Neural cell (in vitro differentiated cells): ENCODE data around the gene SGCE. TPM values are rescaled to one million over a fixed set of nuclear protein-coding genes. Genes with fewer than 3 reads are reported as not detected.

ENCODE experiments used
- H2AFZ ChIP-seq: fragments of 200-600, 300-800 bp; sonication (generic), shearing (Covaris generic); 2 replicates; pipeline ENCODE4 v1.6.0; 2014; ENCODE audit warnings: low read depth, mild to moderate bottlenecking, antibody characterized with exemption, low read length, moderate library complexity
- H3F3A ChIP-seq: fragments of 200-600 bp; shearing (Covaris generic); 2 replicates; pipeline ENCODE4 v1.6.1; 2016; ENCODE audit warnings: mild to moderate bottlenecking, moderate library complexity, mixed read lengths, antibody characterized with exemption, low read length; ENCODE audit not compliant: insufficient read depth, poor library complexity, severe bottlenecking
- H3K27ac ChIP-seq: fragments of 200-600, 300-800 bp; sonication (generic), shearing (Covaris generic); 2 replicates; pipeline ENCODE4 v1.5.1; 2014; ENCODE audit warnings: mild to moderate bottlenecking, low read length, moderate library complexity
- H3K27me3 ChIP-seq: fragments of 300-800, 200-600 bp; sonication (generic), shearing (Covaris generic); 2 replicates; pipeline ENCODE4 v1.6.0; 2014; ENCODE audit warnings: mild to moderate bottlenecking, low read depth, low read length, moderate library complexity; ENCODE audit not compliant: insufficient read depth
- H3K36me3 ChIP-seq: fragments of 300-800, 200-600 bp; sonication (generic), shearing (Covaris generic); 2 replicates; pipeline ENCODE4 v1.5.1; 2014; ENCODE audit warnings: mild to moderate bottlenecking, antibody characterized with exemption, low read length, moderate library complexity; ENCODE audit not compliant: insufficient read depth
- H3K4me2 ChIP-seq: fragments of 300-800, 200-600 bp; sonication (generic), shearing (Covaris generic); 2 replicates; pipeline ENCODE4 v1.6.0; 2014; ENCODE audit warnings: mild to moderate bottlenecking, low read length
- H3K4me3 ChIP-seq: fragments of 300-800, 200-600 bp; sonication (generic), shearing (Covaris generic); 2 replicates; pipeline ENCODE4 v1.5.1; 2014; ENCODE audit warnings: mild to moderate bottlenecking, low read length, moderate library complexity
- H3K79me2 ChIP-seq: fragments of 200-600 bp; shearing (Covaris generic); replicated peaks from 2 replicates; pipeline ENCODE4 v1.6.0; 2014; ENCODE audit warnings: mild to moderate bottlenecking, low read length, moderate library complexity; ENCODE audit not compliant: insufficient read depth
- H3K9ac ChIP-seq: fragments of 300-800, 200-600 bp; sonication (generic), shearing (Covaris generic); 2 replicates; pipeline ENCODE4 v1.6.1; 2016; ENCODE audit warnings: mild to moderate bottlenecking, low read length, mixed read lengths
- H3K9me2 ChIP-seq: fragments of 200-600 bp; shearing (Covaris generic); 2 replicates; pipeline ENCODE4 v1.6.1; 2016; ENCODE audit warnings: mild to moderate bottlenecking, low read length, mixed read lengths; ENCODE audit not compliant: insufficient read depth
- H3K9me3 ChIP-seq: fragments of 200-600, 300-800 bp; sonication (generic), shearing (Covaris generic); 2 replicates; pipeline ENCODE4 v1.6.1; 2016; ENCODE audit warnings: mild to moderate bottlenecking, mixed run types, low read length, moderate library complexity, mixed read lengths
- H4K20me1 ChIP-seq: fragments of 200-600 bp; shearing (Covaris generic); 2 replicates; pipeline ENCODE4 v1.6.1; 2016; ENCODE audit warnings: mild to moderate bottlenecking, mixed run types; ENCODE audit not compliant: insufficient read depth
- EP300 ChIP-seq: fragments of 450-650 bp; conservative IDR thresholded peaks from 2 replicates; pipeline ENCODE4 v1.6.1; 2014; ENCODE audit warnings: antibody characterized with exemption, mild to moderate bottlenecking, moderate library complexity; ENCODE audit not compliant: poor library complexity, severe bottlenecking
- EZH2 ChIP-seq: fragments of 200-600, 300-800 bp; shearing (Covaris generic), sonication (generic); IDR thresholded peaks from 2 replicates; pipeline ENCODE4 v1.6.1; 2014; ENCODE audit warnings: antibody characterized with exemption, low read length, borderline replicate concordance, mild to moderate bottlenecking; ENCODE audit not compliant: insufficient read depth, poor library complexity, severe bottlenecking
- MXI1 ChIP-seq: fragments of 450-650 bp; conservative IDR thresholded peaks from 2 replicates; pipeline ENCODE4 v1.6.1; 2014; ENCODE audit warnings: antibody characterized with exemption, mild to moderate bottlenecking; ENCODE audit not compliant: poor library complexity, severe bottlenecking
- POLR2AphosphoS5 ChIP-seq: IDR thresholded peaks from 2 replicates; pipeline ENCODE4 v1.6.1; 2012
- RAD21 ChIP-seq: fragments of 450-650 bp; conservative IDR thresholded peaks from 2 replicates; pipeline ENCODE4 v1.6.1; 2014; ENCODE audit warnings: antibody characterized with exemption, mild to moderate bottlenecking, moderate library complexity
- SMC3 ChIP-seq: fragments of 450-650 bp; conservative IDR thresholded peaks from 2 replicates; pipeline ENCODE4 v1.6.1; 2014; ENCODE audit warnings: antibody characterized with exemption, mild to moderate bottlenecking, moderate library complexity; ENCODE audit not compliant: poor library complexity
- TAF1 ChIP-seq: IDR thresholded peaks from 2 replicates; pipeline ENCODE4 v1.6.1; 2012; ENCODE audit warnings: low read depth
- polyA plus RNA-seq: library from polyadenylated mRNA; depleted of rRNA; stranded (reverse); fragments of >200 nt; gene quantifications from 2 replicates; pipeline ENCODE4 v1.2.3, GENCODE V29; 2014
- TF ChIP-seq, protein P1 (sequence below): fragments of 450-650 bp; IDR thresholded peaks from 2 replicates; pipeline ENCODE4 v1.5.1; 2014; ENCODE audit warnings: antibody characterized with exemption, mild to moderate bottlenecking, moderate library complexity; ENCODE audit not compliant: poor library complexity, severe bottlenecking
- TF ChIP-seq, protein P2 (sequence below): IDR thresholded peaks from 2 replicates; pipeline ENCODE4 v1.6.1; 2012; ENCODE audit warnings: borderline replicate concordance

Gene SGCE
- polyA plus RNA-seq, 1 donor from 2014 or later, result 94.6 TPM

GRCh38 chr7:94612661-94613060 is 43.3 kb downstream of the SGCE start:
- Histone ChIP-seq H3K9ac (no peak overlapping the region), H3F3A (no peaks in the 10 kb centered on the region), H3K4me2 (no peak overlapping the region), H3K79me2 (no peaks in the 10 kb centered on the region), H3K36me3 (peaks cover 4% of the 10 kb centered on the region), H3K27ac (no peak overlapping the region), H3K9me3 (no peaks in the 10 kb centered on the region), H2AFZ (no peak overlapping the region), H3K27me3 (no peaks in the 10 kb centered on the region), H3K9me2 (no peaks in the 10 kb centered on the region), H3K4me3 (no peak overlapping the region), H4K20me1 (no peaks in the 10 kb centered on the region)
- TF ChIP-seq EZH2 (no peak), POLR2AphosphoS5 (no peak), RAD21 (no peak), EP300 (no peak), TAF1 (no peak), MXI1 (no peak), SMC3 (no peak)
- TF ChIP-seq, protein P1, sequence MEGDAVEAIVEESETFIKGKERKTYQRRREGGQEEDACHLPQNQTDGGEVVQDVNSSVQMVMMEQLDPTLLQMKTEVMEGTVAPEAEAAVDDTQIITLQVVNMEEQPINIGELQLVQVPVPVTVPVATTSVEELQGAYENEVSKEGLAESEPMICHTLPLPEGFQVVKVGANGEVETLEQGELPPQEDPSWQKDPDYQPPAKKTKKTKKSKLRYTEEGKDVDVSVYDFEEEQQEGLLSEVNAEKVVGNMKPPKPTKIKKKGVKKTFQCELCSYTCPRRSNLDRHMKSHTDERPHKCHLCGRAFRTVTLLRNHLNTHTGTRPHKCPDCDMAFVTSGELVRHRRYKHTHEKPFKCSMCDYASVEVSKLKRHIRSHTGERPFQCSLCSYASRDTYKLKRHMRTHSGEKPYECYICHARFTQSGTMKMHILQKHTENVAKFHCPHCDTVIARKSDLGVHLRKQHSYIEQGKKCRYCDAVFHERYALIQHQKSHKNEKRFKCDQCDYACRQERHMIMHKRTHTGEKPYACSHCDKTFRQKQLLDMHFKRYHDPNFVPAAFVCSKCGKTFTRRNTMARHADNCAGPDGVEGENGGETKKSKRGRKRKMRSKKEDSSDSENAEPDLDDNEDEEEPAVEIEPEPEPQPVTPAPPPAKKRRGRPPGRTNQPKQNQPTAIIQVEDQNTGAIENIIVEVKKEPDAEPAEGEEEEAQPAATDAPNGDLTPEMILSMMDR, result no peak

DNA sequence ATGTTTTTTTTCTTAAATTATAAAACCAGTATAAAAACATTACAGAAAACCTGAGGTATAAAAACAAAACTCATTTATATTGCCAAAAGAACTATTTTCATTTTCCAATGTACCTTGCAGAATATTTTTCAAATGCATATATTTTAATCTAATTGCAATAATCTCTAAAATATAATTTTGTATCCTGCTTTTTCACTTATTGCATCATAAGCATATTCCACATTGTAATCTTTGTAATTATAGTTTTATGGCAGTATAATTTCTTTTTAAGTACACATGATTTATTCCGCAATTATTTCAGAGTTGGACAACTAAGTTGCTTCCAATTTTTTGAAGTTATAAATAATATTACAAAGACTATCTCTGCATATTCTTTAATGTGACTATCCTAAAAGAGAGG is 43.7 kb downstream of the SGCE start:
- TF ChIP-seq, protein P2, sequence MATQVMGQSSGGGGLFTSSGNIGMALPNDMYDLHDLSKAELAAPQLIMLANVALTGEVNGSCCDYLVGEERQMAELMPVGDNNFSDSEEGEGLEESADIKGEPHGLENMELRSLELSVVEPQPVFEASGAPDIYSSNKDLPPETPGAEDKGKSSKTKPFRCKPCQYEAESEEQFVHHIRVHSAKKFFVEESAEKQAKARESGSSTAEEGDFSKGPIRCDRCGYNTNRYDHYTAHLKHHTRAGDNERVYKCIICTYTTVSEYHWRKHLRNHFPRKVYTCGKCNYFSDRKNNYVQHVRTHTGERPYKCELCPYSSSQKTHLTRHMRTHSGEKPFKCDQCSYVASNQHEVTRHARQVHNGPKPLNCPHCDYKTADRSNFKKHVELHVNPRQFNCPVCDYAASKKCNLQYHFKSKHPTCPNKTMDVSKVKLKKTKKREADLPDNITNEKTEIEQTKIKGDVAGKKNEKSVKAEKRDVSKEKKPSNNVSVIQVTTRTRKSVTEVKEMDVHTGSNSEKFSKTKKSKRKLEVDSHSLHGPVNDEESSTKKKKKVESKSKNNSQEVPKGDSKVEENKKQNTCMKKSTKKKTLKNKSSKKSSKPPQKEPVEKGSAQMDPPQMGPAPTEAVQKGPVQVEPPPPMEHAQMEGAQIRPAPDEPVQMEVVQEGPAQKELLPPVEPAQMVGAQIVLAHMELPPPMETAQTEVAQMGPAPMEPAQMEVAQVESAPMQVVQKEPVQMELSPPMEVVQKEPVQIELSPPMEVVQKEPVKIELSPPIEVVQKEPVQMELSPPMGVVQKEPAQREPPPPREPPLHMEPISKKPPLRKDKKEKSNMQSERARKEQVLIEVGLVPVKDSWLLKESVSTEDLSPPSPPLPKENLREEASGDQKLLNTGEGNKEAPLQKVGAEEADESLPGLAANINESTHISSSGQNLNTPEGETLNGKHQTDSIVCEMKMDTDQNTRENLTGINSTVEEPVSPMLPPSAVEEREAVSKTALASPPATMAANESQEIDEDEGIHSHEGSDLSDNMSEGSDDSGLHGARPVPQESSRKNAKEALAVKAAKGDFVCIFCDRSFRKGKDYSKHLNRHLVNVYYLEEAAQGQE, result no peak
- TF ChIP-seq EZH2, result no peak
- Histone ChIP-seq H3F3A (no peaks in the 10 kb centered on the region), H4K20me1 (no peaks in the 10 kb centered on the region)

GRCh38 chr7:94609561-94609960 is 46.4 kb downstream of the SGCE start:
- Histone ChIP-seq H3K79me2 (no peaks in the 10 kb centered on the region), H3K27ac (no peak overlapping the region), H3K4me2 (no peak overlapping the region), H3F3A (no peaks in the 10 kb centered on the region), H3K9me3 (no peaks in the 10 kb centered on the region), H3K36me3 (peaks cover 1% of the 10 kb centered on the region), H3K9ac (no peak overlapping the region), H3K4me3 (no peak overlapping the region), H4K20me1 (no peaks in the 10 kb centered on the region), H3K9me2 (no peaks in the 10 kb centered on the region), H2AFZ (no peak overlapping the region), H3K27me3 (no peaks in the 10 kb centered on the region)
- TF ChIP-seq TAF1 (no peak), EP300 (no peak), POLR2AphosphoS5 (no peak), MXI1 (no peak)
- TF ChIP-seq, protein P1, result no peak

More for the DNA sequence above, 43.7 kb downstream of the SGCE start:
- Histone ChIP-seq H3K27ac (no peak overlapping the region), H3K9ac (no peak overlapping the region), H3K36me3 (peaks cover 4% of the 10 kb centered on the region), H3K9me3 (no peaks in the 10 kb centered on the region), H3K4me2 (no peak overlapping the region), H3K27me3 (no peaks in the 10 kb centered on the region), H2AFZ (no peak overlapping the region), H3K4me3 (no peak overlapping the region), H3K79me2 (no peaks in the 10 kb centered on the region), H3K9me2 (no peaks in the 10 kb centered on the region)
